Measurements from ENCODE around the gene COL4A2.

DNA sequence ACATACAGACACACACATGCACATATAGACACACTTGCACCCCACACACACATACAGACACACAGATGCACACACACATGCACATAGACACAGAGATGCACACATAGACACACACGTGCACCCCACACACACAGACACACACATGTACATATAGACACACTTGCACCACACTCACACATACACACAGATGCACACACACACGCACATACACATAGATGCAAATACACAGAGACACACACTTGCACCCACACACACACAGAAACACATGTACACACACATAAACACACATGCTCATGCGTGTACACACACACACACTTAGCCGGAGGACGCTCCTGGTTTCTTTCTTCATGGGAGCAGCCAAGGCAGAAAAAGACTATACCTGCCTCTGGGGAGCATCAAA is 10.0 kb downstream of the COL4A2 start:
- no peak for TF ChIP-seq POLR2AphosphoS5 (IDR thresholded peaks at IDR 0.05)
- no peak for TF ChIP-seq POLR2A (IDR thresholded peaks at IDR 0.05)
- TF ChIP-seq, protein P1, sequence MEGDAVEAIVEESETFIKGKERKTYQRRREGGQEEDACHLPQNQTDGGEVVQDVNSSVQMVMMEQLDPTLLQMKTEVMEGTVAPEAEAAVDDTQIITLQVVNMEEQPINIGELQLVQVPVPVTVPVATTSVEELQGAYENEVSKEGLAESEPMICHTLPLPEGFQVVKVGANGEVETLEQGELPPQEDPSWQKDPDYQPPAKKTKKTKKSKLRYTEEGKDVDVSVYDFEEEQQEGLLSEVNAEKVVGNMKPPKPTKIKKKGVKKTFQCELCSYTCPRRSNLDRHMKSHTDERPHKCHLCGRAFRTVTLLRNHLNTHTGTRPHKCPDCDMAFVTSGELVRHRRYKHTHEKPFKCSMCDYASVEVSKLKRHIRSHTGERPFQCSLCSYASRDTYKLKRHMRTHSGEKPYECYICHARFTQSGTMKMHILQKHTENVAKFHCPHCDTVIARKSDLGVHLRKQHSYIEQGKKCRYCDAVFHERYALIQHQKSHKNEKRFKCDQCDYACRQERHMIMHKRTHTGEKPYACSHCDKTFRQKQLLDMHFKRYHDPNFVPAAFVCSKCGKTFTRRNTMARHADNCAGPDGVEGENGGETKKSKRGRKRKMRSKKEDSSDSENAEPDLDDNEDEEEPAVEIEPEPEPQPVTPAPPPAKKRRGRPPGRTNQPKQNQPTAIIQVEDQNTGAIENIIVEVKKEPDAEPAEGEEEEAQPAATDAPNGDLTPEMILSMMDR (IDR thresholded peaks at IDR 0.05), result no peak
- no peak for TF ChIP-seq EP300 (IDR thresholded peaks at IDR 0.05; ENCODE audit: low read depth)

Measured in transverse colon (tissue), 4 donors.